ENCODE data around the gene ANKRA2.

DNA sequence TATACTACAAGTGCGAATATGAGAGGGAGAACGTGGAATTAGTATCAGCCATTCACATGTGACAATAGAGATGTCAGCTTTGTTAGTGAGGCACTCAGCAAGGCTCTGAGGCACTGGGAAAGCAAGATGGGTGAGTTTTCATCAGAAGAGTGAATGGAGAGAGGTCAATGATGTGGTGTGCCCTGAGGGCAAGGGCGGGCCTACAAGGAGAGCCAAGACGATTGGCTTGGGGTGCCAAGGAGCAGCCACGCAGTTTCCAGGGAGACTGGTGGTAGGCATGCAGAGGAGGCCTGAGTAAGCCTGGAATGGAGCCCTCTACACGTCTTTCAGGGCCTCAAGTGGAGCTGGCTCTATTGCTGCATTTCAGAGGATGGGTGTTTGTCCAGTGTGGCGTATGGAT is 42.5 kb downstream of the ANKRA2 start:
- no peak for TF ChIP-seq EP300 (IDR thresholded peaks at IDR 0.05)
- TF ChIP-seq, protein P1, sequence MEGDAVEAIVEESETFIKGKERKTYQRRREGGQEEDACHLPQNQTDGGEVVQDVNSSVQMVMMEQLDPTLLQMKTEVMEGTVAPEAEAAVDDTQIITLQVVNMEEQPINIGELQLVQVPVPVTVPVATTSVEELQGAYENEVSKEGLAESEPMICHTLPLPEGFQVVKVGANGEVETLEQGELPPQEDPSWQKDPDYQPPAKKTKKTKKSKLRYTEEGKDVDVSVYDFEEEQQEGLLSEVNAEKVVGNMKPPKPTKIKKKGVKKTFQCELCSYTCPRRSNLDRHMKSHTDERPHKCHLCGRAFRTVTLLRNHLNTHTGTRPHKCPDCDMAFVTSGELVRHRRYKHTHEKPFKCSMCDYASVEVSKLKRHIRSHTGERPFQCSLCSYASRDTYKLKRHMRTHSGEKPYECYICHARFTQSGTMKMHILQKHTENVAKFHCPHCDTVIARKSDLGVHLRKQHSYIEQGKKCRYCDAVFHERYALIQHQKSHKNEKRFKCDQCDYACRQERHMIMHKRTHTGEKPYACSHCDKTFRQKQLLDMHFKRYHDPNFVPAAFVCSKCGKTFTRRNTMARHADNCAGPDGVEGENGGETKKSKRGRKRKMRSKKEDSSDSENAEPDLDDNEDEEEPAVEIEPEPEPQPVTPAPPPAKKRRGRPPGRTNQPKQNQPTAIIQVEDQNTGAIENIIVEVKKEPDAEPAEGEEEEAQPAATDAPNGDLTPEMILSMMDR (IDR thresholded peaks at IDR 0.05): no peak

All from ovary (tissue), 3 donors.